ENCODE data around the gene ZNF503. TPM values are rescaled to one million over a fixed set of nuclear protein-coding genes. Genes with fewer than 3 reads are reported as not detected.
A peak's percentile ranks its signal among the peaks of the same experiment; 100 is the strongest.
"Not testable (repeated sequence)": the region's sequence is repeated elsewhere in the genome, so short reads cannot be mapped to it uniquely, and the experiment has no call there.

Gene ZNF503
- total RNA-seq, 4 donors from 2014 or later, result 9.9 to 15.9 (median 12.0) TPM

DNA sequence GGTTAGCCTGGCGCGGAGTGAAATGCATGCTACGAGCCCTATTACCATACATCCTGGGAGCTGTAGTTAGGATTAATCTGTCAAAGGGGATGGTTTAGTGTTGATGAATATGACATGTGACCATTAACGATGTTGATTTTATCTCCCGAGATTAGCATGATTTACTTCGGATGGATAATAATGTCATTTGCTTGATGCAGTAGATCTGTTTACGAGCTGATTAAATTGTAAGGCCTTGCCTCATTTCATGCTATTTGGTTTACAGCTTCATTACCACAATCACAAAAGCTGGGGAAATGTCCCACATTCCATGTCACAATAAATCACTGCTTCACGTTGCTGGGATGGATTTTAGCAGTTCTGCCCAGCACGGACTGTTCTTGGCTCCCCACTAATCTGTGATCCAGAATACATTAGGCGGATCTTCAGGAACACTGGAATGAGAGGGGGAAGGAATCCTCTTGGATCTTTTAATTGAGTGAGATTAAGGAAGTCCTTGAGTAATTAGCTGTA is 22.3 kb downstream of the ZNF503 start:
- DNase-seq (ENCODE audit: low spot score in 2 of 2), result no peak
- Histone ChIP-seq H3K4me1 (peaks cover 0 to 17% (median 0%) of the 10 kb centered on the region in 4 donors), H3K27me3 (no peaks in the 10 kb centered on the region), H3K9me3 (no peaks in the 10 kb centered on the region), H3K27ac (peak overlapping the region in 1 of 4 donors; percentile 61), H3K4me3 (no peak overlapping the region), H3K36me3 (no peaks in the 10 kb centered on the region)
- TF ChIP-seq, protein P1, sequence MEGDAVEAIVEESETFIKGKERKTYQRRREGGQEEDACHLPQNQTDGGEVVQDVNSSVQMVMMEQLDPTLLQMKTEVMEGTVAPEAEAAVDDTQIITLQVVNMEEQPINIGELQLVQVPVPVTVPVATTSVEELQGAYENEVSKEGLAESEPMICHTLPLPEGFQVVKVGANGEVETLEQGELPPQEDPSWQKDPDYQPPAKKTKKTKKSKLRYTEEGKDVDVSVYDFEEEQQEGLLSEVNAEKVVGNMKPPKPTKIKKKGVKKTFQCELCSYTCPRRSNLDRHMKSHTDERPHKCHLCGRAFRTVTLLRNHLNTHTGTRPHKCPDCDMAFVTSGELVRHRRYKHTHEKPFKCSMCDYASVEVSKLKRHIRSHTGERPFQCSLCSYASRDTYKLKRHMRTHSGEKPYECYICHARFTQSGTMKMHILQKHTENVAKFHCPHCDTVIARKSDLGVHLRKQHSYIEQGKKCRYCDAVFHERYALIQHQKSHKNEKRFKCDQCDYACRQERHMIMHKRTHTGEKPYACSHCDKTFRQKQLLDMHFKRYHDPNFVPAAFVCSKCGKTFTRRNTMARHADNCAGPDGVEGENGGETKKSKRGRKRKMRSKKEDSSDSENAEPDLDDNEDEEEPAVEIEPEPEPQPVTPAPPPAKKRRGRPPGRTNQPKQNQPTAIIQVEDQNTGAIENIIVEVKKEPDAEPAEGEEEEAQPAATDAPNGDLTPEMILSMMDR (IDR thresholded peaks at IDR 0.05), result no peak
- peak in 1 of 2 donors; percentile 70 for TF ChIP-seq EP300 (IDR thresholded peaks at IDR 0.05)
- no peak for TF ChIP-seq POLR2A (IDR thresholded peaks at IDR 0.05)
- 52 to 58% methylated on average over 10 of the region's 10 CpGs for WGBS, 2 donors

DNA sequence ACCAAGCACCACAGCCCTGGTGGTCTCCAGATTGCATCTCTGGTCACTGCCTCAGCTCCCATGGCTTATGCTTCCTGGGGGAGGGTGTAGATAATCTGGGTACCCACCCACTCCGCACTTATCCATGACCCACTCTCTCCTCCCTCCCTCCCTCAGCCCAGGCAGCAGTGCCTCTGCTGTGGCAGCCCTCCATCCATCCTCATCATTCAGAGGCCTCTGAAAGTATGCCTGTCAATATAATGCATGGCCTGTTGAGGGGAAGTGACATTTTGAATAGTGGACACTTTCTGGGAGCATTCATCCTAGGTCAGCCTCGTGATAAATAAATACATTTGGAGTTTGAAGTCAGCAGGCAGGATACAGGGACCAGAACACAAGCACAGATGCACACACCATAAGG is 23.2 kb downstream of the ZNF503 start:
- H3K27me3 ChIP-seq, result no peaks in the 10 kb centered on the region
- 63 to 76% methylated on average over 2 of the region's 2 CpGs for WGBS, 2 donors
- H3K27ac ChIP-seq, result peak overlapping the region in 2 of 4 donors; percentile 10 to 61

DNA sequence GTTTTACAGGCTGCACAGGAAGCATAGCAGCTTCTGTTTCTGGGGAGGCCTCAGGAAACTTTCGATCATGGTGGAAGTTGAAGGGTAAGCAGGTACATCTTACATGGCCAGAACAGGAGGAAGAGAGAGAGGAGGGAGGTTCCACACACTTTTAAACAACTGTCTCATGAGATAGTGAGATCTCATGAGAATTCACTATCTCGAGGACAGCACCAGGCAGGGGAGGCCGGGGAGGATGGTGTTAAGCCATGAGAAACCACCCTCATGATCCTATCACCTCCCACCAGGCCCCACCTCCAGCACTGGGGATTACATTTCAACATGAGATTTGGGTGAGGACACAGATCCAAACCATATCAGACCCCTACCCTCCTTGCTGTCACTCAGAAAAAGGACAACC is 23.7 kb downstream of the ZNF503 start:
- H3K27me3 ChIP-seq, result no peaks in the 10 kb centered on the region
- H3K4me1 ChIP-seq, result peaks cover 0 to 17% (median 0%) of the 10 kb centered on the region in 4 donors
- H3K4me3 ChIP-seq, result no peak overlapping the region
- no peak for DNase-seq (ENCODE audit: low spot score in 2 of 2)
- WGBS, 2 donors, result 84 to 90% methylated on average over 3 of the region's 3 CpGs
- H3K36me3 ChIP-seq, result no peaks in the 10 kb centered on the region
- H3K27ac ChIP-seq, result peak overlapping the region in 1 of 4 donors; percentile 61
- H3K9me3 ChIP-seq, result no peaks in the 10 kb centered on the region
- TF ChIP-seq, protein P1 (IDR thresholded peaks at IDR 0.05), result no peak
- TF ChIP-seq POLR2A (IDR thresholded peaks at IDR 0.05) (no peak), EP300 (IDR thresholded peaks at IDR 0.05) (no peak)

More for the DNA sequence above, 23.2 kb downstream of the ZNF503 start:
- Histone ChIP-seq H3K4me3 (no peak overlapping the region), H3K4me1 (peaks cover 0 to 17% (median 0%) of the 10 kb centered on the region in 4 donors), H3K36me3 (no peaks in the 10 kb centered on the region), H3K9me3 (no peaks in the 10 kb centered on the region)
- DNase-seq (ENCODE audit: low spot score in 2 of 2), result no peak
- TF ChIP-seq EP300 (IDR thresholded peaks at IDR 0.05) (no peak), POLR2A (IDR thresholded peaks at IDR 0.05) (no peak)
- TF ChIP-seq, protein P1 (IDR thresholded peaks at IDR 0.05), result no peak

DNA sequence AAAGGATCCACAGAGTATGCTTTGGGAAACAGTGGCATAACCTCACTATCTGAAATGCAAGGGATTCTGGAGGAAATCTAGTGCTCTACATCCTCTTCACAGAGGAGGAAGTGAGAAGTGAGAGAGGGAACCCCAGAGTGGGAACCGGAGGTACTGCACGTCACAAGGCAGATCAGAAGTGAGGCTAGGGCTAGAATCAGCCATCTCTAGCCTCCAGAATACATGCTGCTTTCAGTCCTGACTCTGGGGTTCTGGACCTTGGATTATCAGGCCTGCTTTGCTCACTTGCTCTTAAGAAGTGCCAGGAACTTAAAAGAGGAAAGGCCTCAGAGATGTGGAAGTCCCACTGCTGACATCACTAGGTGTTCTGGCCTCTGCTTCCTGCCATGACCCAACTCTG is 25.7 kb downstream of the ZNF503 start:
- Histone ChIP-seq H3K4me3 (no peak overlapping the region), H3K36me3 (no peaks in the 10 kb centered on the region), H3K27me3 (no peaks in the 10 kb centered on the region), H3K4me1 (peaks cover 0 to 17% (median 0%) of the 10 kb centered on the region in 4 donors), H3K9me3 (no peaks in the 10 kb centered on the region), H3K27ac (no peak overlapping the region)
- TF ChIP-seq, protein P1 (IDR thresholded peaks at IDR 0.05), result no peak
- peak in 1 of 2 donors; percentile 40 for TF ChIP-seq EP300 (IDR thresholded peaks at IDR 0.05)
- WGBS, 2 donors, result 76 to 87% methylated on average over 2 of the region's 2 CpGs
- DNase-seq (ENCODE audit: low spot score in 2 of 2), result no peak

DNA sequence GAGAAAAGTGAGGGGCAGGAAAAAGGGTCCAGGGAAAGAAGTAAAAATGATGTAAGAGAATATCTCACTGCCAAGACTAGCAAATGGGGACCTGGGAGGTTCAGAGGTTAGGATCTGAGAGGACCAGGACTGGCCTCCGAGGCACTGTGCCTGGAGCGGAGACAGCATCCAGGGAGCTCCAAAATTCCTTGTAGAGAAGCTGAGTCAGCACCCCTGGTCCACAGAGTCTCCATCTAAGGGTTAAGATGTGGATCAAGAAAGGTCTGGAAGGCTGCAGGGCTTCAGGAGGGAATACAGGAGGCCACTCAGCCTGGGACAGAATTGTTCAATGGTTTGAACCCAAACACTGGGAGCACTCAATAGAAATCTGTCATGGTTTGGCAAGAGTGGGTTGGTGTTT is 30.6 kb downstream of the ZNF503 start:
- WGBS, 2 donors, result 79 to 83% methylated on average over 2 of the region's 2 CpGs
- H3K9me3 ChIP-seq, result peaks cover 0 to 7% (median 0%) of the 10 kb centered on the region in 4 donors
- H3K27ac ChIP-seq, result no peak overlapping the region
- TF ChIP-seq POLR2A (IDR thresholded peaks at IDR 0.05) (no peak), EP300 (IDR thresholded peaks at IDR 0.05) (no peak)
- TF ChIP-seq, protein P1 (IDR thresholded peaks at IDR 0.05), result no peak
- H3K4me3 ChIP-seq, result no peak overlapping the region
- no peaks in the 10 kb centered on the region for H3K4me1 ChIP-seq
- H3K36me3 ChIP-seq, result peaks cover 0 to 4% (median 0%) of the 10 kb centered on the region in 3 donors
- H3K27me3 ChIP-seq, result no peaks in the 10 kb centered on the region
- DNase-seq (ENCODE audit: low spot score in 2 of 2), result no peak

DNA sequence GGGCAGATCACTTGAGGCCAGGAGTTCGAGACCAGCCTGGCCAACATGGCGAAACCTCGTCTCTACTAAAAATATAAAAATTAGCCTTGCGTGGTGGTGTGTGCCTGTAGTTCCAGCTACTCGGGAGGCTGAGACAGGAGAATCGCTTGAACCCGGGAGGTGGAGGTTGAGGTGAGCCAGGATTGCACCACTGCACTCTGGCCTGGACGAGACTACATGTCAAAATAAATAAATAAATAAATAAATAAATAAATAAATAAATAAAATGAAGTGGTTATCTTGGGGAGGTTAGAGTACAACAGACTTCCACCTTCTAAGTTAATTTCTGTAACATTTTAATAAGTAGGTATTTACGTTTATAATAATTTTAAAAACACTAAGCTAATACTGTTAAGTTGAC is 31.7 kb downstream of the ZNF503 start:
- not testable (repeated sequence) for H3K9me3 ChIP-seq; H3K27me3 ChIP-seq; H3K4me3 ChIP-seq; DNase-seq (ENCODE audit: low spot score in 2 of 2); H3K36me3 ChIP-seq; H3K27ac ChIP-seq; H3K4me1 ChIP-seq
- WGBS, 2 donors, result 97% methylated on average over 9 of the region's 9 CpGs
